Measurements from ENCODE around the gene HERC6. TPM values are rescaled to one million over a fixed set of nuclear protein-coding genes. Genes with fewer than 3 reads are reported as not detected.
"Not testable (repeated sequence)": the region's sequence is repeated elsewhere in the genome, so short reads cannot be mapped to it uniquely, and the experiment has no call there.

The HERC6 gene
- total RNA-seq, 2 donors from 2014 or later = 9.9 to 12.7 TPM

- Mint-ChIP-seq H3K27me3 (ENCODE audit: insufficient read depth) (no peaks in the 10 kb centered on the region), H3K36me3 (ENCODE audit: low read depth) (no peaks in the 10 kb centered on the region), H3K4me3 (no peak overlapping the region), H3K9me3 (peaks cover 30% of the 10 kb centered on the region), H3K27ac (no peak overlapping the region), H3K4me1 (no peaks in the 10 kb centered on the region)
- 96 to 100% methylated on average over 2 to 5 of the region's 5 CpGs for WGBS, 2 experiments (ENCODE audit: insufficient coverage in 1 of 2, insufficient read length in 1 of 2)
- H3K9me3 ChIP-seq (ENCODE audit: control insufficient read depth, low read length) = peaks cover 36% of the 10 kb centered on the region
- H3K36me3 ChIP-seq (ENCODE audit: control insufficient read depth, insufficient read depth, low read length) = no peaks in the 10 kb centered on the region
- no peak for DNase-seq
- H3K9ac ChIP-seq (ENCODE audit: extremely low read depth, low read length, poor library complexity, severe bottlenecking) = no peak overlapping the region
- H3K4me3 ChIP-seq (ENCODE audit: low read length) = no peak overlapping the region
- no peak overlapping the region for H3K27ac ChIP-seq (ENCODE audit: low read depth, low read length)
- TF ChIP-seq CTCF (conservative IDR thresholded peaks at IDR 0.05) = no peak
- H3K4me1 ChIP-seq (ENCODE audit: control insufficient read depth, insufficient read depth, low read length) = no peaks in the 10 kb centered on the region
- H3K27me3 ChIP-seq (ENCODE audit: control insufficient read depth, insufficient read depth, low read length, poor library complexity, severe bottlenecking) = no peaks in the 10 kb centered on the region
These were observed 10.8 kb upstream of the HERC6 start for GRCh38 chr4:88367826-88368225.

GRCh38 chr4:88369180-88369812 is 9.4 kb upstream of the HERC6 start:
- H3K9me3 ChIP-seq (ENCODE audit: control insufficient read depth, low read length) = peaks cover 22% of the 10 kb centered on the region
- peaks cover 16% of the 10 kb centered on the region for H3K9me3 Mint-ChIP-seq
- not testable (repeated sequence) for H3K4me1 Mint-ChIP-seq; H3K27me3 ChIP-seq (ENCODE audit: control insufficient read depth, insufficient read depth, low read length, poor library complexity, severe bottlenecking); H3K36me3 ChIP-seq (ENCODE audit: control insufficient read depth, insufficient read depth, low read length); H3K27me3 Mint-ChIP-seq (ENCODE audit: insufficient read depth); H3K27ac Mint-ChIP-seq; H3K36me3 Mint-ChIP-seq (ENCODE audit: low read depth); H3K4me3 Mint-ChIP-seq; H3K4me3 ChIP-seq (ENCODE audit: low read length); H3K9ac ChIP-seq (ENCODE audit: extremely low read depth, low read length, poor library complexity, severe bottlenecking); H3K27ac ChIP-seq (ENCODE audit: low read depth, low read length); H3K4me1 ChIP-seq (ENCODE audit: control insufficient read depth, insufficient read depth, low read length)
- peak; percentile 79 for TF ChIP-seq CTCF (conservative IDR thresholded peaks at IDR 0.05)
- DNase-seq = peak; percentile 60
- 70 to 91% methylated on average over 4 to 7 of the region's 7 CpGs for WGBS, 2 experiments (ENCODE audit: insufficient coverage in 1 of 2, insufficient read length in 1 of 2)

- Histone ChIP-seq H3K9ac (ENCODE audit: extremely low read depth, low read length, poor library complexity, severe bottlenecking) (no peak overlapping the region), H3K27ac (ENCODE audit: low read depth, low read length) (no peak overlapping the region), H3K4me3 (ENCODE audit: low read length) (no peak overlapping the region), H3K4me1 (ENCODE audit: control insufficient read depth, insufficient read depth, low read length) (no peaks in the 10 kb centered on the region), H3K36me3 (ENCODE audit: control insufficient read depth, insufficient read depth, low read length) (no peaks in the 10 kb centered on the region), H3K9me3 (ENCODE audit: control insufficient read depth, low read length) (no peaks in the 10 kb centered on the region), H3K27me3 (ENCODE audit: control insufficient read depth, insufficient read depth, low read length, poor library complexity, severe bottlenecking) (peaks cover 11% of the 10 kb centered on the region)
- no peak for DNase-seq
- H3K9me3 Mint-ChIP-seq = no peaks in the 10 kb centered on the region
- 88 to 95% methylated on average over 3 to 4 of the region's 4 CpGs for WGBS, 2 experiments (ENCODE audit: insufficient coverage in 1 of 2, insufficient read length in 1 of 2)
- no peak overlapping the region for H3K27ac Mint-ChIP-seq
- H3K4me1 Mint-ChIP-seq = peaks cover 1% of the 10 kb centered on the region
- peaks cover 1% of the 10 kb centered on the region for H3K36me3 Mint-ChIP-seq (ENCODE audit: low read depth)
- no peak for TF ChIP-seq CTCF (conservative IDR thresholded peaks at IDR 0.05)
- peaks cover 16% of the 10 kb centered on the region for H3K27me3 Mint-ChIP-seq (ENCODE audit: insufficient read depth)
- no peak overlapping the region for H3K4me3 Mint-ChIP-seq
These were observed 2.5 kb downstream of the HERC6 start for GRCh38 chr4:88381123-88381522.

Data from endodermal cell (in vitro differentiated cells).